Measurements from ENCODE around the gene RPL13A.

GRCh38 chr19:49487277-49488045 is at the start of gene RPL13A:
- TF ChIP-seq CTCF (IDR thresholded peaks at IDR 0.05; ENCODE audit: low read length) (no peak), EZH2 (IDR thresholded peaks at IDR 0.05; ENCODE audit: borderline replicate concordance, low read length) (no peak)
